HK-2 (cell line): ENCODE results near the gene DAD1.
"Not testable (repeated sequence)": the region's sequence is repeated elsewhere in the genome, so short reads cannot be mapped to it uniquely, and the experiment has no call there.

Source experiments
- DNase-seq: peaks from one replicate; pipeline ENCODE4 v3.0.0-alpha.2; 2018; ENCODE audit not compliant: unreplicated experiment

The DAD1 gene

GRCh38 chr14:22569106-22569736, 19.8 kb downstream of the DAD1 start:
- DNase-seq, result no peak

DNA sequence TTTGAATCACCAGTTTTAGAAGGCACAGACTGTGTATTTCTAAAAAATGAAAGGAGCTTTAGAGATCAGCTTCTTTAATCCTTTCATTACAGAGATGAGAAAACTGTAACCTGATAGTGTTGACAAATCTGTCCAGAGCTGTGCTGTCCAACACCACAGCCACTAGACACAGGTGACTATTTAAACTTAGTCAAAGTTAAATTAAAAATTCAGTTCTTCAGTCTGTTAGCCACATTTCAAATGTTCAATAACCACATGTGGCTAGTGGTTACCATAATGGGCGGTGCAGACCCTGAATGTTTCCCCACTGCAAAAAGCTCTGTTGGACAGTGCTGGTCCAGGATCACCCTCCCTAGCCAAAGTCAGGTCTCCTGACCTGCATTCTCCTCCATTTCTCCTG, 21.6 kb downstream of the DAD1 start:
- no peak for DNase-seq

GRCh38 chr14:22566845-22567244, 22.2 kb downstream of the DAD1 start:
- DNase-seq, result no peak

- DNase-seq, result not testable (repeated sequence)
These were observed 22.8 kb downstream of the DAD1 start for GRCh38 chr14:22566266-22566665.

- no peak for DNase-seq
These were observed 23.6 kb downstream of the DAD1 start for GRCh38 chr14:22565391-22565945.

DNA sequence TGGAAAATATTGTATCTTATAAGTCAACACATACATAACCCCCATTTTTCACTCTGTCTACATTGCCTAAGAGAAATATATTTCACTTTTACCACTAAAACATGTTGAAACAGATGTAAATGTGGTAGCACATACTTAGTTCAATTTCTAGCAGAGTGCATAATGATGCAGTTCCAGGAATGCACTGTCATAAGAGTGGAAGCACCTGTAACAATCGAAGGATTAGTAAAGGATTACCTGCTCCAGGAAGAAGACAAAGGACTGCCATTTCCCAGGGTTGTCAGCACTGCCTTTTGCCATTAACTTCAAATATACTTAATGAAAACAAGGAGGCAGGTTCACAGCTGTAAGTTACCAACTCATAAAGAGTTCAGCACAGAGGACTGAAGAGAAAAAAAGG, 24.6 kb downstream of the DAD1 start:
- no peak for DNase-seq

DNA sequence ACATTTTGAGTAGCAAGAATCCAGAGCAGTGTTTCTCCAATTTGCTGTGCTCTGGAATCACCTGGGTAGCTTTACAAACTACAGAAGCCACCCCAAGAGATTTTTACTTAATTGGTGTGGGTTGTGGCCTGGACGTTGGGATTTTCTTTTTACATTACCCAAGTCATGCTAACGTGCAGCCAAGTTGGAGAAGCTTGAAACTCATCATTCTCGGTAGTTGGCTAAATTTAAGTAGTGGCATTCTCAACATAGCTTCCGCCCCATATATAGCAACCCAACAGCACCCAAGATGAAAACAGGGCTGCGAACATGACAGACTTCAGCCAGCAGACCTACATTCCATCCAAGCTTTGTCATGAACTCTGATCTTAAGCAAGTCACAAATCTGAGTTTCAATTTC, 25.0 kb downstream of the DAD1 start:
- no peak for DNase-seq

DNA sequence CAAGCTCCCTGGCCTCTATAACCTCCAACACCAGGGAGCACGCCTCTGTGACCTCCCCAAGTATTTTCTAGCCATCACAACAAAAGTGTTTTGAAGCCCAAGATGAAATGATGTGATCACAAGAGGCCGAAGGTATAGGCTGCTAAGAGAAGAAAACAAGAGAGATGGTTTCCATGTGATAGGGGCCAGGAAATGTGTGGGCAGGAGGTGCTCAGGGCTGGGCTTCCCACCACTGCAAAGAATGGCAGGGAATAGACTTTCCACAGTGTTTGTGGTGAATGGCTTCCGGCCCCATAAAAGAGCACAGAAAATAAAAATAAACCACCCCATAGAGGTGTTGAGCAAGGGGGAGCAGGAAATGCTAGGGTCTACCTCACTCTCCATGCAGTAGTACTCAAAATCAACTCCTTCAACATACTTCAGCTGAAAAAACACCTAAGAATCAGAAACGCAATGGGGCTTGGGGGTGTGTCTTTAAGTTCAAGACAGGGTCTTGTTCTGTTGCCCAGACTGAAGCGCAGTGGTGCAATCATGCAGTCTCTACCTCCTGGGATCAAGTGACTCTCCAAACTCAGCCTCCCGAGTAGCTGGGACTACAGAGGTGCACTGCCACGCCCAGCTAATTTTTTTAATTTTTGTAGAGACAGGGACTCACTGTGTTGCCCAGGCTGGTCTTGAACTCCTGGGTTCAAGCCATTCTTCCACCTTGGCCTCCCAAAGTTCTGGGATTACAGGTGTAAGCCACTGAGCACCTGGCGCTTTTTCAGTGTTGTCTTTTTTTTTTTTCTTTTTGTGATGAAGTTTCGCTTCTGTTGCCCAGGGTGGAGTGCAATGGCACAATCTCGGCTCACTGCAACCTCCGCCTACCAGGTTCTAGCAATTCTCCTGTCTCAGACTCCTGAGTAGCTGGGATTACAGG, 27.1 kb downstream of the DAD1 start:
- no peak for DNase-seq

DNA sequence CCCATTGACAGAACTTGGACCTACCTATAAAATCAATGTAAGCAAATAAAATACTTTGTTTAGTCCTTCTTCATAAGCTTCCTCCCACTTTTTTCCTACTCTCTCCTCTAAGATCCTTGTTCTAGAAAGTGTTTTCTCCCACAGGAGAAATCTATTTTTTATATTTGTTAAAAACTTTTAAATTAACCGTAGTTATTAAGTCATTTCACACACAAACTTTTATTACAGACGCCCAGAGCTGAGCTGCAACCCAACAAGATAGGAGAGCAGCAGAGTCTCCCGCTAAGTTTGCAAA, 27.7 kb downstream of the DAD1 start:
- DNase-seq, result no peak

DNA sequence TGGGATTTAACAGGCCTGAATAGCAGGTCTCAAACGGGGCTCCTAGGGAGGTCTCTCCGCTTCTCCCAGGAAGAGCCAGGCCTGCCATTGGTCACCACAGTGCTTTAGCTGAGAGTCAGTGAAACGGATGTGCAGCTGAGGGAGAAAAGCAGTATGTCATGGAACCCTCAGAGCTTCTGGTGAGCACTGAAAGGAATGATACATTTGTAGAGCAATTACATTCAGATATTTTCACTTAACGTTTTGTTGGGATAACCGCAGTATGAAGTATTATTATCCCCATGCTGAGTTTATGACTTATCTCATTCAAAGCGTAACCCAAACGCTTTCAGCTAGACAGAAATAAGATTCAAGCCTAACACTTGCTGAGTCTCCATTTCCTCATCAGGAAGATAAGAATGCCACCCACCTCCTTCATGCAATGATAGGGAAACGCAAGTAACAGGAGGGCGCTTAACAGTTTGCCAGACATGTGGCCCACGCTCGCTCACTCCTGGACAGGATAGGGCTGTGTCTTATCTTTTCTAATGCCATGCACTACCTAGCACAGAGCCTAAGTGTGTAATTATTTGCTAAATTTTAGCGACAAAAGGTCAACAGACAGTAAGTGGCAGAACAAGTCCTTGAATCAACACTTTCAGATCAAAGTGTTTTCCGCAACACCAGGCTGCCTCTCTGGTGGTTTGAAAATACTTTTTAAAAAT, 28.2 kb downstream of the DAD1 start:
- no peak for DNase-seq

- DNase-seq, result no peak
These were observed 30.0 kb downstream of the DAD1 start for GRCh38 chr14:22559041-22559440.

DNA sequence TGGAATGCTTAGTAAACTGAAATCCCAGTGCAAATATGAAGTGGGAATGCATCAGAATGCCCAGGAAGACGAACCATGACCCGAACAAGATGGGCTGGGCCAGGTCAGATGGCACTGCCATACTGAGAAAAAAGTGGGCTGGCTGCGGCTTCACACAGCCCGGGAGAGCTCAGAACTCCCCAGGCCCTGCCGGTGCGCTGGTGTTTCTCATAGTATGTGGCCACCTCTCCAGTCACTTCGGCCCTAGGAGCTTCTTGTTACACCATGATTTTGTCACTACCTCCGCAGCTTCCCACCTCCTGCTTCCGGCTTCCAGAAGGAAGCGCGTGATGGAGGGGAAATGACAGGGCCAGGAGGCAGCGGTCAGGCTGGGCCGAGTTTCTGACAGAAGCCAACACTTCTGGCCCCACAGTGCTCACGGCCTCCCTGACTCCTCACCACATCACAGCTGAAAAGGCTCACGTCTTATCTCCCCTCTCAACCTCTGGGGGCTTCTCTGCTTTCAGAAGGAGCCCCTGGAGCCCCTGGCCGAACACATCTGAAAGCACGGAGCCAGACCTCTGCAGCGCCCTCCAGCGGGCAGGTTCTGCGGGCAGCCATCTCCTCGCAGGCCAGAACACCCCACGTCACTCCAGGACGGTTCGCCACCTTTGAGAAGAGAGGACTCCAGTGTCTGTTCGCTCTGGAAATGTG, 30.7 kb downstream of the DAD1 start:
- DNase-seq, result no peak

DNA sequence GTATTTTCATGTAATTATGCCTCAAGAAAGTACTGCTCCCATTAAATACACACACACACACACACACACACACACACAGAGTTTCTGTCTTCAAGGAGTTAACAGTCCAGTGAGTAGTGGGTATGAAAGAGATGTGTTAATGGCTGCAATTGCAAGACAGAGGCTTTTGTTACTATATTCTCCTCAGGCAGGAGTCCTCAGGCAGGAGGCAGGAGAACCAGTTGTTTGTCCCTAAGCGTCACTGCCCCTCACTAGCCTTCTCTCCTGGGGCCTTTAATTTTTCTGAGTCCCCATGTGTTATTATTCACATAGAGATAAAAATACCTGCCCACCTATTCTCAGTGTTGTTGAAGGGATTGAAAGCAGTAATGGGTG, 31.2 kb downstream of the DAD1 start:
- DNase-seq, result no peak

- peak; percentile 87 for DNase-seq
These were observed 31.9 kb downstream of the DAD1 start for GRCh38 chr14:22556990-22557623.

GRCh38 chr14:22556021-22556989, 32.7 kb downstream of the DAD1 start:
- peak; percentile 79 for DNase-seq

DNA sequence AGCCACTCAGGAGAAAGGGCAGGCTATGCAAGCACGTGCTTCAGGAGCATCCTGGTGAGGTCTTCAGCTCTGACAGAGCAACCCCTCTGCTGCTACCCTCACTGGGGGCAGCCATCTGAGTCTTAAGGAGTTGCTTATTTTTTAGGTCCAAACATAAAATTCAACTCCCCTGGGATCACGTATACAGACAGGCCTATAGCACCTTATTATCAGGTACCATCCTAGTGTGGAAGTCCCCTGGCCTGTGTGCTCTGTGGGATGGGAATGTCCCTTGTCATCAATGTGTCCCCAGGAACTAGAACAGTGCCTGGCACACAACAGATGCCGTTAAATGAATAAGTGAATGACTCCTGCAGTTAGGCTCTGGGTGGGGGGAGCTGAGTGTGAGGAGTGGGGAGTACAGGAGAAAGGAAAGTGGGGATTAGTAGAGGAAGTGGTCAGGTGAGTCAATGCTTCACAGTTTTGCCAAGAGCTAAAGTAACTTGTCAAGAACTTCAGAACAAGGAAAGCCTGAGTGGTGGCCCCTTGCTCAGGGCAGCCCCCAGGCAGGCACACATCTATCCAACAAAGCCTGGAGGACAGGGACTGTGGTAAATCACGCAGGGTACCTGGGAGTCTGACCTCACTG, 33.5 kb downstream of the DAD1 start:
- DNase-seq, result no peak

DNA sequence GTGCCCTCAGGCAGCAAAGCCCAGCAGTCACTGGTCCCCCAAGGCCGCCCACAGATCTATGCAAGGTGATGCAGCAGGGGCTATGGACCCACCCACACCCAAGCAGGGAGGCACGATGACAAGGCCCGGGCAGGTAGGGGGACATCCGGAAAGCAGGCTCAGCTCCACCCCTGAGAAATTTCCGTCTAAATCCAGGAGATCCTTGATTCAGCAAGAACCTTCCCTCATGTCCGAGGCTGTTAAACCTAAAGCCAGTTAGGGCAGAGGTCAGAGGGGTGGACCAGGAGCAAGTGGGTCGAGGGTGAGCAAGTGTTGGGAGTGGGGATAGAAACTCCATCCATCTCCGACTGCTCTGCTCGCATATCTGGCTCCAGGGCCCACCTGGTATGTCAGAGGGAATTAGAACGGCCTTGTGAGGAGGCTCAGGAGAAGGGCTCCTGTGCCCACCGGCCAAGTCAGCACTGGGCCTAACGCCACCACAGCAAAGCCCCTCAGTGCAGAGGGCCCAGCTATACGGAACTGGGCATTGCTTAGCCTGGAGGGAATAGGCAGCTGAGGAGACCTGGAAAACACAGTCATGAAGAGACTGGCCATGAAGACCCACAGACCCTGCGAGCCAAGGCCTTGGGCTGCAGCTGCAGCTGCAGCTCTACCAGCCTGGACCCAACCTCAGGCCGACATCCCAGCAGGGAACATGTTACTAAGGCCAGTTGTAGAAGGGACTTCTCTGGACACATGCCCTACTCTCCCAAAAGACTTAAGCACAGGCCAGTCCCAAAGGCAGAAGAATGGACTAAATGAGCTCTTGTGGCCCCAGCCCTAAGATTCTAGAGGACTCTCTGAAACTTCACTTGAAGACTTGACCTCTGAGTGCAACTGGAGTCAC, 34.3 kb downstream of the DAD1 start:
- no peak for DNase-seq

DNA sequence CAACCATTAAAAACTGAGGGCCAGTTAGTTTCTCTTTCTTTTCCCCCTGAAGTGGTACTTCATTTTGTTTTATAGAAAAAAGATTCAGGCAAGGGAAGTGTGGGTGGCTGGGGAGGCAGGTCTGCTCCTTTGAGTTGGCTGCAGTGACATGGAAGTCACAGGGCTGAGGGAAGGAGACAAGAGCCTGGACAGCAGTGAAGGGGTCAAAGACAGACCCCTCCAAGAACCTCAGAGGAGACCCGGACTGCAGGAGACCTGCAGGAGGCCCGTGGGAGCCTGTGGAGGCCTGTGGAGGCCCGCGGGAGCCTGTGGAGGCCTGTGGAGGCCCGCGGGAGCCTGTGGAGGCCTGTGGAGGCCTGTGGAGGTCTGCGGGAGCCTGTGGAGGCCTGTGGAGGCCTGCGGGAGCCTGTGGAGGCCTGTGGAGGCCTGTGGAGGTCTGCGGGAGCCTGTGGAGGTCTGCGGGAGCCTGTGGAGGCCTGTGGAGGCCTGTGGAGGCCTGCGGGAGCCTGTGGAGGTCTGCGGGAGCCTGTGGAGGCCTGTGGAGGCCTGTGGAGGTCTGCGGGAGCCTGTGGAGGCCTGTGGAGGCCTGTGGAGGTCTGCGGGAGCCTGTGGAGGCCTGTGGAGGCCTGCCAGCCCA, 35.0 kb downstream of the DAD1 start:
- not testable (repeated sequence) for DNase-seq
